ENCODE data around the gene CUX1.
"Not testable (repeated sequence)": the region's sequence is repeated elsewhere in the genome, so short reads cannot be mapped to it uniquely, and the experiment has no call there.

The CUX1 gene

DNA sequence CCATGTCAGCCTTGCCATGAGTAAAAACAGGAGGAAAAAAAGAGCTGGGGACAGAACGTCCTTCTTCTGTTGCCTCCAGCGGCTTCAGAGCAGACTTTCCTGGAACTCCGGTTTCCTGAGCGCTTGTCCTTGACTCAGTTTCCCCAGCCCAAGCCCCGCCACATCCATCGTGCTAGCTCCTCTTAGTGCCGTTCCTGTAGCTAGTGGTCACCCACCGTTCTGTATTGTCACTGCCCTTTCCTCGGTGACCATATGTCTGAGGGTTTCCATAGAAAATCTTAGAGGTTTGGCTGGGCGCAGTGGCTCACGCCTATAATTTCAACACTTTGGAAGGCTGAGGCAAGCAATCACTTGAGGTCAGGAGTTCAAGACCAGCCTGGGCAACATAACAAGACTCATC is 100.1 kb downstream of the CUX1 start:
- no peak for DNase-seq (ENCODE audit: low read depth)

DNA sequence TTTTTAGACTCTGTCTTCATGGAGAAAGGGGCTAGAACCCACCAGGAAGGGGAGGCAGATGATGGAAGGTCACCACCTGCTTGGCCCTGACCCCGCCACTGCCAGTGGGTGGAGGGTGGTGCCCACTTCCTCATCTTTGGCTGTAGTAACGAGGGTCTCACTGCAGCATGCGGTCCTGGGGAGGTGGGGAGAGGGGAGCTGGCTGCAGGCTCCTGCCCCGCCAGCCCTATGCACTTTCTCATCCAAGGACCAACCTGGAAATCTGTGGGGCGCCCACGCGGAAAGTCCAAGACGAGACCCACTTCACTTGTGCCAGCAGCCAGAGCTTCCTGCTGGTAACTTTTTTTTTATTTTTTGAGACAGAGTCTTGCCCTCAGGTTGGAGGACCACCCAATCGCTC is 101.0 kb downstream of the CUX1 start:
- no peak for DNase-seq (ENCODE audit: low read depth)

DNA sequence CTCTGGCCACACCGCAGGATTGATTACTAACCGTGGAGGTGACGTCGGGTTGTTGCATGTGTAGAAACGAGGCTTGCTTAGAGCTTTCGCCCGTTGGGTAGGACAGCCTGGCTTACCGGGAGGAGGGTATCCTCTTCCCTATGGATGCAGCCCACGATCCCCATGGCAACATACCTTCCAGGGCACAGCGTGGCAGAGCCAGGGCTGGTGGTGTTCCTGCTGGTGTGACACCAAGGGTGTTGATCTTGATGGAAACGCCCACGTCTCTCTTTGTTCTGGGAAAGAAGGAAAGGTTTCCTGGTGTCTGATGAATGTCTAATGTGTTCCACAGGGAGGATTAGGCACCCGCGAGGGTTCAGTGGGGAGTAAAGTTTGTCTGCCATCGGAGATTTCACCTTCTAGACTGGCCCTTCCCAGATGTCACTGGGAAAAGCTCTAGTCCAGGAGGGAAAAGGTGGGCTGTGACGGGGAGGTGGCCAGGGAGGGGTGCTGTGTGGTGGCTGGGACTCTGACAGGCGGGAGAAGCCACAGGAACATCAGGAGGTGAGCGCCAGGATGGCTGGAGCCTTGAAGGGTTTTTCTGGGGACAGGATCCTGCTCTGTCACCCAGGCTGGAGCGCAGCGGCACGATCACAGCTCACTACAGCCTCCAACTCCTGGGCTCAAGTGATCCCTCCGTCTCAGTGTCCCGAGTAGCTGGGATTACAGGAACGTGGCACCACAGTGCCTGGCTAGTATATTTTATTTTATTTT is 102.1 kb downstream of the CUX1 start:
- DNase-seq (ENCODE audit: low read depth): no peak

DNA sequence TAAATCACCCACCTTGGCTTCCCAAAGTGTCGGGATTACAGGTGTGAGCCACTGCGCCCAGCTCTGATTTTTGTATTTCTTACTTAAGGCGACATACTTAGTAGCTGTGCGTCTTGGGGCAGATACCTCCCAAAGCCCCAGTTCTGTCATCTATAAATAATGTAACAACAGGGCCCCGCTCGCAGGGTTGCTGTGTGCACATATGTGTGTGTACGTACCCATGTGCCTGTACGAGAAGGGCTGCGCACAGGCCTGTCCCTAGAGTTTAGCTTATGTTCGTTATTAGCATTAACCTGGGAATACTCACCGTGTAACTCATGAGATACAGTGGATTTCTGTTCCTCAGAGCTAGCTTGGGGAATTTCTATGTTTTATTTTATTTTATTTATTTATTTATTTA is 103.6 kb downstream of the CUX1 start:
- no peak for DNase-seq (ENCODE audit: low read depth)

DNA sequence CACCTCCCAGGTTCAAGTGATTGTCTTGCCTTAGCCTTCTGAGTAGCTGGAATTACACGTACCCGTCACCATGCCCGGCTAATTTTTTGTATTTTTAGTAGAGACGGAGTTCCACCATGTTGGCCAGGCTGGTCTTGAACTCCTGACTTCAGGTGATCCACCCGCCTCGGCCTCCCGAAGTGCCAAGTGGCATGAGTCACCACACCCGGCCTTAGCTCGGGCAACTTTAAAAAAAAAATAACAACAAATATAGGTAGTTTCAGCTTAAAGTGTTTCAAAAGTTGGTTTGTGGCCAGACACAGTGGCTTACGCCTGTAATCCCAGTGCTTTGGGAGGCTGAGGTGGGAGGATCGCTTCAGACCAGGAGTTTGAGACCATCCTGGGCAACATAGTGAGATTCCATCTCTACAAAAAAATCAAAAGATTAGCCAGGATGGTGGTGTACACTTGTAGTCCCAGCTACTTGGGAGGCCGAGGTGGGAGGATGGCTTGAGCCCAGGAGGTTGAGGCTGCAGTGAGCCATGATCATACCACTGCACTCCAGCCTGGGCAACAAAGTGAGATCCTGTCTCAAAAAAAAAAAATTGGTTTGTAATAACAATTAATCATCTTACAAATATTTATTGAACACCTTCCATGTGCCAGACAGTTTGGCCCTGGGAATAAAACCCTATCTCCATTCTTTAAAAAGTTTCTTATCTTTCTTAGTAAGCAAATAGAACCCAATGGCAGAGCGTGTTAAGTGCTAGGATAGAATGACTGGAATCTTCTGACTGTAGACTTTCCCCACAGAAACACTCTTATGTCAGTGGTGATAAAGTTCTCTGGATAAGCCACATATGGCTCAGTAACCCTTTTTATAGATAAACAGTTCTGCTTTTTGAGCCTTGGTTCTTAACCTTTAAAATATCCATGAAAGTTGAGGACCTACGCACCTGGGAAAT is 104.4 kb downstream of the CUX1 start:
- not testable (repeated sequence) for DNase-seq (ENCODE audit: low read depth)

DNA sequence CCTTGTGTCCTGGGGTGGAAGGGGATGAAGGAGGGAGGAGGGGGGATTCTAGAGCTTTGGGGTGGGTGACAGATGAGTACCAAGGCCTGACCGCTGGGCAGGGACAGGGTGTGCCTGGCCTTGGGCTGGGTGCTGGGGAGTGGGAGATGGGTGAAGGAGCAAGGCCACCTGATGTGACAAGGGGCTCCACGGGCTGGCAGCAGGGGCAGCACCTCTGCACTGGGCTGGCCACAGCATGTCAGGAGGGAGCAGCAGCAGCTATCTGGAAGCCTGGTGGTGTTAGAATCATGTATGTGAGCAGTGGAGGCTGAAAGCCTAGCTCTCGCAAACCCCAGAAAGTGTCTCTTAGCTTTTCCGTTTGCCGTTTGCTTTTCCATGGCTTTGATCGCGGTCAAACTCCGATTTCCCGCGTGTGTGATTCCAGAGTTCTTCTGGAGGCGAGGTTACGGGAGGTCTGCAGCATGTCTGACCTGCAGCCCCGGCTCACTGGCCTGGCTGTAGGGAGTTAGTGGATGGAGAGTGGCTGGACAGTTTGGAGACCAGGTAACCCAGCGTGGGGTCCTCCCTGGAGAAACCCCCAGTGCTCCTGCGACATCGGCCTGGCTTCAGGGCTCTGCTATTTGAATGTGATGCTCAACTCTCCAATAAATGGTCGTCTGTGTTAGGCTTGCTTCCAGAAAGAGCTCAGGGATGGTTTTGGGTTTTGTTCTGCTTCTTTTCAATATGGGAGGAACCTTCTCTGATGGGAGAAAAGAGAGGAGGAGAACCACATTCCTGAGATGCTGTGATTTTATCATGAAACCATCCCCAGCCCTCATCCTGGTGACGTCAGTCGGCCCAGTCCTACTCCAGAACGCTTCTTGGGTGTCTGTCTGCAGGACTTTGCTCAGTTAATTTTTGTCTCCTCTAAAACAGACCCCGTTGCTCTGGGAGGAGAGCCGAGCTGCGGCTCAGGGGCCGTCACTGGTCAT is 105.5 kb downstream of the CUX1 start:
- DNase-seq (ENCODE audit: low read depth): no peak

DNA sequence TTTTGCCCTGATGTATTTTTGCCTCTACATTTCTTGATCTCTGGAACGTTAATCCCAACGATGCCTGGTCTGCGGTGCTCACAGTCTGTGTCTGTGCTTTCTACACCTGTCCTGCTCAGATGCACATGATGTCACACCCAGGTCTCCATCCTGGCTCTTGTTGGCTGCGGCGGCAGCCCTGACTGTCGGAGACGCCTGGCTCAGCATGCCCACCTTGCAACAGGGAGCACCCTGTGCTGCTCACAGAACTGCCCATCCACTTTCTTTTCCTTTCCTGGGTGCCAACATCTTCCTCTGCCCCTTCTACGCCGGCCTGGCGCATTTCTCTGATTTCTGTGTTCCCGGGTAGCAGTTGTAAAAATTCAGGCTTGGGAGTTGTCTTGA is 106.2 kb downstream of the CUX1 start:
- no peak for DNase-seq (ENCODE audit: low read depth)

DNA sequence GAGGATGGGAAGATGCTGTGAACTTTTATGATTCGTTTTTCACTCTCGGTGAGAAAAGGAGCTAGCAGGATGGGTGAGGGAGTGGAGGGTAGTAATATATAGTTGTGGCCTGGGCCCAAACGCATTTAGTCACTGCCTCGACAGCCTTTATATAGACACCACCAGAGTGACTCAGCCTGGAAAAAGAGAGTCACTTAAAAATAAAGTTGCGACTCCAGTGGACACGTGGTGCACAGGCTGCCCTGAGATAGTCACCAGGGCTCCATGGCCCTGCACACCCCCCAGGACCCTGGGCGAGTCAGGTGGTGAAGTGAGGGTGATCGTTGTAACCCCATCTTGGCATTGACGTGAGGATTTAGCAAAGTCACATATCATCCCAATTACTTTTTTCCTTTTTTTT is 106.7 kb downstream of the CUX1 start:
- no peak for DNase-seq (ENCODE audit: low read depth)

DNA sequence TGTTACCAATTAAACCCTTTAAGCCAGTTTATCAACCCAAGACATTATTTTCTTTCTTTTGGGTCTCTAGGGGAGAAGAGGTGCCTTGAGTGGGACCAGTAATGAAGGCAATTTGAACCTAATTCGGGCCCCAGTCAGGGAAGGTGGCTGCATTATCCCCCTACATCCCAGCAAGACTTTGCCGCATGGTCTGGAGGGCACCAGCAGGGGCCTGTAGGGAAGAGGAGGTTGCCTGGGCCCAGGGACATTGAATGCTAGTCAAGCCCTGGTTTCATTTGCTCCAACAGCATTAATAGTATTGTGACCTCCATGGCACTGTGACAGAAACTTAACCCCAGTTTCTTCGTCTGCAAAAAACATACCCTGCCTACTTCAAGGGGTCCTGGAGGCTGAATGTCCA is 108.8 kb downstream of the CUX1 start:
- DNase-seq (ENCODE audit: low read depth): no peak

DNA sequence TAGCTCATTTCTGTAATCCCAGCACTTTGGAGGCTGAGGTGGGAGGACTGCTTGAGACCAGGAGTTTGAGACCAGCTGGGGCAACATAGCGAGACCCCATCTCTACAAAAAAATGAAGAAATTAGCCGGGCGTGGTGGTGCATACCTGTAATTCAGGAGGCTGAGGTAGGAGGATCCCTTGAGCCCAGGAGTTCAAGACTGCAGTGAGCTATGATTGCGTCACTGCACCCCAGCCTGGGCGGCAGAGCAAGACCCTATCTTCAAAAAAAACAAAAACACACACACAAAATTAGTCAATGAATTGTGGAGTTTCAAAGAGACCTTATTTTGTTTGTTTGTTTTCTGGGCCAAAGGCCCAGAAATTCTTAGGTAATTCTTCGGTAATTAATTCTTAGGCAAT is 110.0 kb downstream of the CUX1 start:
- DNase-seq (ENCODE audit: low read depth): no peak

DNA sequence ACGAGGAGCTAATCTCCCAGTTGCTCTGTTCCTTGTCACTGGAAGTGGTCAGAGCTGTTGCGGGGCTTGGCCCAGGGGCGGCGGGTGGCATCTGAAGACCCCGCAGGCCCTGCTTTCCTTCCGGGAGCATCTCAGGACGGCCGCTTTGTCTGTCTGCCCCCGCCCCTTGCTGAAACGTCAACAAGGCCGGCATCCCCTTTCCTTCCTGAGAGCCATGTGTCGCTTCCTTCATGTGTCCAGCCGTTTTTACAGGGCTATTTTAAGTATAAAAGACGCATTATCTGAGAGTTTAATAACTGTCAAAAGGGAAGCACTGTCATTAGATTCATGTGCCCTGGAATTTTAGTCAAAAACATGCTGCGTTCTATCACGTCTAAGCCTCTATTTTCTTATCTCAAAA is 110.4 kb downstream of the CUX1 start:
- no peak for DNase-seq (ENCODE audit: low read depth)

DNA sequence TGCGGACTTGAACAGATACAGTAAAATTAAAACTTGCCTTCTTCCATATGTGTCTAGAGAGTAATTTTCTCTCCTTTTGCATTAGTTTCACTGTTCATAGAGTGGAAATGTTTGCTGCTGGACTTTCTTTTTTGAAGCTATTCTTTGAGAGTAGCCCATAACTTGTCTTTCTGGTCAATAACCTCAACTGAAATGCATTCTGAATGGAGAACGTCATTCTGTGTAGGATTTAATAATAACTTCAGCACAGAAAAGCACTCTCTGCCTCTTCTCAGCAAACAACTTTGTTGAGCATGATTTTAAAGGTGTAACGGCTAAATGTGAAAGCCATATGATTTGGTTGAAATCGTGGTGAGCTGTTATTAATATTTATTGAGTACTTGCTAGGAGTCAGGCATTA is 111.8 kb downstream of the CUX1 start:
- no peak for DNase-seq (ENCODE audit: low read depth)

DNA sequence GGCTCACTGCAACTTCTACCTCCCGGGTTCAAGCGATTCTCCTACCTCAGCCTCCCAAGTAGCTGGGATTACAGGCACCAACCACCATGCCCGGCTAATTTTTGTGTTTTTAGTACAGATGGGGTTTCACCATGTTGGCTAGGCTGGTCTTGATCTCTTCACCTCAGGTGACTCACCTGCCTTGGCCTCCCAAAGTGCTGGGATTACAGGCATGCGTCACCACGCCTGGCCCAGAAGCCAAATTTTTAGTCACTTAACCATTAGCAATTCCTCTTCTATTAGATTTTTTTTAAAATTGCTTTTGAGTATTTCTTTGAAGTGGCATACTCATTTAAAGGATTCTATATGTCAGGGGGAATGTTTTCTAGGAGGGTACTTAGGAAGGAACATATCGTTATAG is 112.5 kb downstream of the CUX1 start:
- DNase-seq (ENCODE audit: low read depth): not testable (repeated sequence)

DNA sequence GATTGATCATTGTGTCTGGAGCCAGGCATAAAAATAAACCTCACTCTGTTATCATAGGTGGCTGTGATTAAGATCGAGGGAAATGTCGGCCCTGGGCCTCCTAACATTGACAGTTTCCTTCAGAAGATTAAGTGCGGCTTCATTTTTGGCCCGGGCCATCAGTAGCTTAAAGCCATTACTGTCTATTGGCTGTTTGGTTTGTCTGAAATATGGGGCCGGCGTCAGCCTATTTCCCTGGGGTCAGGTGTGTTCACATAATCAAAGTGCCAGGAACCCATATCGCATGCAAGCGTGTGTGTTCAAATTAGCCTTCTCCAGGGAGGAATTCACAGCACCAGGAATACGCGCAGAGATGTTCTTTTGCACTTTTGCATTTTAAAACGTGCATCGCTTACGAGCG is 114.7 kb downstream of the CUX1 start:
- DNase-seq (ENCODE audit: low read depth): no peak

DNA sequence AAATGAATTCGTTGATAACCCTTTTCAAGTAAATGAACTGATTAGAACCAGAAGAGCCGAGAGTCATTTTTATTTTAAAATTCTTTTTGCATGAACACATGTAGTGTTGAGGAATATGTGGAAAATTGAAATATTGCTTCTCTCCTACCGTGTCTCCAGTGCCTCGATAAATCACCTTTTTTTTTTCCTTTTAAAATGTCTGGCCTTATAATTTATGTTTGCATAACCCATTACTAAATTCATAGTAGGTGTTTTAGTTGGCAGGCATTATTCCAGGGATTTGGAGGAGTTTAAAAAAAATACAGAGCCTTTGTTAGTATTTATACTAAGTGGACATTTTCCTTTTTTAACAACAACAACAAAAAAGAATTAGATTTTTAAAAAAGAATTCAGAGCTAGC is 115.6 kb downstream of the CUX1 start:
- DNase-seq (ENCODE audit: low read depth): no peak

DNA sequence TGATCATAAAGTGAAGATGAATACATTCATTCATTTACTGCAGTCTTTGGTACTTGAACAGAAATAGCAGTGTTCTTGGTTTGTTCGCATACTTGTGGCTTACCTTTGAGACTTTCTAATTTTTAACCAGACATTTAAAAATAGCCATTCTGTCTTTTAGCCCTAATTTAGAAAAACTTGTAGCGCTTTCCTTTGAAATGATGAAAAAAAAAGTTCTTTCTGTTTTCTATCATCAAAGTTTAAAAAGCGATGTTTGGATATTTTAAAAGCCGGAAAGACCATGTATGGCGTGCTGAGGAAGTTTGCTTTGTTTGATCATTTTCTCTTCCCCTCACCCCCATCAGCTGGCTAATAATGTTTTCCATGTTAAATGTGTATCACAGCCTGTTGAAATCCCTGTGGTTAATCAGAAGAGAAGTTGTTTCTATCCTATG is 116.3 kb downstream of the CUX1 start:
- no peak for DNase-seq (ENCODE audit: low read depth)

DNA sequence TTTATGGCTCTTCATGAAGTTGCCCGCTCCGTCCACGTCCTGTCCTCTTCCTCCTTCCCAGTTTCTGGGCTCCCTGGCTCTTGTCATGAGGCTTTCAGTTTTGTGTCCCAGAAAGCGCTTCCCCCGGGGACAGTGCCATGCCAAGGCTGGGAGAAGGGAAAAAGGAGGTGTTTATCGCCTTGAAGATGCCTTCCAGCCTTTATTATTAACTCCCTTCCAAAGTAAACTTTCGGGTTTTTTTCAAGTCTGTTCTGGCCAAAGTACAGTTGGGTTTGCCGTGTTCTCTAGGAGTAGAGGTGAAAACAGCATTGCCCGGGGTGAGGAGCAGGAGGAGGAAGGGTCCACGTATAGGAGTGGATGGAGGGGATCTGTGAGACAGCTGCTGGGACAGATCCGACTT is 117.2 kb downstream of the CUX1 start:
- no peak for DNase-seq (ENCODE audit: low read depth)

DNA sequence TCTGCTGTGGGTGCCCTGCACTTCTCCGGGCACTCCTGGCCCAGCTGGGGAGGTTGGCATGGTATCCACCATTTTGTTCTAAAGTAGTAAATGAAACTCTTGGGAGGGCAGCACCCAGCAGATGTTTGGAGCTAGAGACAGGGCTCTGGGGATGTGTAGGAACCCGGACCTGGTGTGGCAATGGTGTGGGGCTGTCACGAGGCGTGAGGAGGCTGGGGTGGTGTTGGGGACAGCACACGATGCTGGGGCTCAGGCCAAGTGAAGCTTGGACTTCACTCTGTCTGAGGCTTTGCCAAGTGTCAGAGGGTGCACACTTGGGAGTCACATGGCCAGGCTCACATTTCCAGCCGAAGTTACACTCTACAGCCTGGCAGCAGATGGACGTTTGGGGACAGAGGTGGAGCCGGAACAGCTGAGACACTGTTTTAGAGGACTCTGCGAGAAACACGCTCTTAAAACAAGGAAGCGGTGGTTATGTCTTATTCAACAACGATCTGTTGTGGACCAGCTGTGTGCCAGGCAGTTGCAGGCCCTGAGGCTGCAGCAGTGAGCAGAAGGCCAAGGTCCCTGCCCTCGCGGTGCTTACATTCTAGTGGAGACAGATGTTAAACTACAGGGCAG is 118.2 kb downstream of the CUX1 start:
- DNase-seq (ENCODE audit: low read depth): no peak

DNA sequence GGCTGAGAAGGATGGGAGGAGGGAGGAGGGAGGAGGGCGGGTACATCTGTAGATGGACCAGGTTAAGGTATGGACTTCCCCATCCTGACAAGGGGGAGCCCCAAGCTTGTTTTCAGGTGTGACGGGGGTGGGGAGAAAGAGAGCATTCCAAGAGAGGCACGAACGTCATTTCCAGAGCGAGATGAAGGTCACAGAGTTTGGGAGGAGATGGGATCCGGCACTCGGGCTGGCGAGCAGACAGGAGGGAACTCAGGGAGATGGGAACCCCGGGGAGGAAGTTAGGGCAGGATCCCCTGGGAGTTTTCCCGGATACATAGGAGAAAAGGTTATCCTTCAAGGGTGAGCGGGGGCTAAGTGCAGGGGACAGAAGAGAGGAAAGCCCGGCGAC is 118.8 kb downstream of the CUX1 start:
- no peak for DNase-seq (ENCODE audit: low read depth)

DNA sequence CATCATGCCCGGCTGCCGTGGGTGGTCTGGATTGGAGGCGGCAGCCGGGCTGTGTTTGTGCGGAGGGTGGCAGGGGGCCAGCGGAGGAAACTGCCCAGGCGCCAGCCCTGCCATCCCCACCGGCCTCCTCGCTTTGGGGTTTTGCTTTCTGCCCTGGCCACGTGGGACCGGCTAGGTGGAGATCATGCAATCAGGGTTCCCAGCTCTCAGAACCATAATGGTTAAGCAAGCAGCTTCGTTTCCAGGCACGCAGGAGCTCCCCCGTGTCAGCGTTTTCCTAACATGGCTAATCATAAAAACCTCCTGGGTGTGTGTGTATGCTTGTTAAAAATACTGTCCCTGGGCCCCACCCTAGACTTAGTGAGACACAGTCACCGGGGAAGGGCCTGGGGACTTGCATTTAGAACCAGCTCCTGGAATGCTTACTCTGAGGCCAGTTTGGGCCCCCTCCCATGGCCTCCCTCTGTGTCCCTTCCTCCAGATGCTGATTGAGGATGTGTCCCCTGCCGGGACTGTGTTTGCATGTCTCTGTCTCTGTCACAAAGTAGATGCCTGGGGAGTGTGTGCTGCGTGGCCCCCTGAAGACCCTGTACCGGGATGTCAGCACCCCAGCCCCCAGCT is 119.3 kb downstream of the CUX1 start:
- DNase-seq (ENCODE audit: low read depth): no peak
